ENCODE measurements around the gene SOX14. TPM values are rescaled to one million over a fixed set of nuclear protein-coding genes. Genes with fewer than 3 reads are reported as not detected.

The SOX14 gene
- total RNA-seq, 4 donors from 2014 or later: not detected

GRCh38 chr3:137771401-137772213 is 7.5 kb downstream of the SOX14 start:
- WGBS, 2 donors: 3 to 4% methylated on average over 53 of the region's 53 CpGs
- H3K4me3 ChIP-seq (replicated peaks in 1 of 3): peak overlapping the region in 1 of 3 donors; percentile 14
- H3K27ac ChIP-seq: no peak overlapping the region
- intact Hi-C loops (cut with DNase I): no loop called here
- H3K4me1 ChIP-seq: peaks cover 30 to 36% of the 10 kb centered on the region in 2 donors
- DNase-seq: no peak
- H3K27me3 ChIP-seq: peaks cover 41% of the 10 kb centered on the region
- H3K9me3 ChIP-seq: no peaks in the 10 kb centered on the region
- no peaks in the 10 kb centered on the region for H3K36me3 ChIP-seq
- TF ChIP-seq POLR2A (IDR thresholded peaks at IDR 0.05): no peak
- TF ChIP-seq, protein P1, sequence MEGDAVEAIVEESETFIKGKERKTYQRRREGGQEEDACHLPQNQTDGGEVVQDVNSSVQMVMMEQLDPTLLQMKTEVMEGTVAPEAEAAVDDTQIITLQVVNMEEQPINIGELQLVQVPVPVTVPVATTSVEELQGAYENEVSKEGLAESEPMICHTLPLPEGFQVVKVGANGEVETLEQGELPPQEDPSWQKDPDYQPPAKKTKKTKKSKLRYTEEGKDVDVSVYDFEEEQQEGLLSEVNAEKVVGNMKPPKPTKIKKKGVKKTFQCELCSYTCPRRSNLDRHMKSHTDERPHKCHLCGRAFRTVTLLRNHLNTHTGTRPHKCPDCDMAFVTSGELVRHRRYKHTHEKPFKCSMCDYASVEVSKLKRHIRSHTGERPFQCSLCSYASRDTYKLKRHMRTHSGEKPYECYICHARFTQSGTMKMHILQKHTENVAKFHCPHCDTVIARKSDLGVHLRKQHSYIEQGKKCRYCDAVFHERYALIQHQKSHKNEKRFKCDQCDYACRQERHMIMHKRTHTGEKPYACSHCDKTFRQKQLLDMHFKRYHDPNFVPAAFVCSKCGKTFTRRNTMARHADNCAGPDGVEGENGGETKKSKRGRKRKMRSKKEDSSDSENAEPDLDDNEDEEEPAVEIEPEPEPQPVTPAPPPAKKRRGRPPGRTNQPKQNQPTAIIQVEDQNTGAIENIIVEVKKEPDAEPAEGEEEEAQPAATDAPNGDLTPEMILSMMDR (IDR thresholded peaks at IDR 0.05): no peak

DNA sequence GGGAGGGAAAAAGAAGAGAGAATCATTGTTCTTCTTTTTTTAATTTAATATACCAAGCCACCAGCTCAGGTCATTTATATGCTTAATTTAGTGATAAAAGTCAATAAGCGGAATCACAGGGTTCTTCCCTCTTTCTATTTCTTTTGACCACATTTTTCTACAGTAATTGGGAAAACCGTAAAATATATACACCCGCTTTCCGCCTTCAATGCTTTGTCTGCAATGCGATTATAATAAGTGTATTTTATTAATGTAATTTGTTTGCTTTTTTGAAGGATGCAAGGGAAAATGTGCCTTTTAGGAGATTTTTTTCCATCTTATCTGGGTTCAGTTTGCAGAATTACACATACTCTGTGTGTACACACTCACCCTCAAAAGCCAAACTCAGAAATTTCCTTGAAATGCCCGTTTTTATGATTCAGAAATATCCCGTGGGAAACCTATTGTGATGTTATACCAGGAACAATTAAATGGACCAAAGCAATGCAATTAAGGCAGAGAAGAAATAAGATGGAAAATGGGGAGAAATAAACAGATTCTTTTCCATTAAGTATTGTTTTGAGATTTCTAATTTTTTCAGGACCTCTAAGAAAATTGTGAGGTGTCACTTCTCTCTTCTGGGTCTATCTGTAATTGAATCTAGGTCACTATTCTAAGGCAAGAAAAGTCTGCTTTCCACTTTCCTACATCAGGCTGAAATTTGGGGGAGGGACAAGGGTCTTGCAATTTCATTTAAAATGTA is 8.3 kb downstream of the SOX14 start:
- peaks cover 30 to 36% of the 10 kb centered on the region in 2 donors for H3K4me1 ChIP-seq
- no peak overlapping the region for H3K4me3 ChIP-seq (replicated peaks in 1 of 3)
- intact Hi-C loops (cut with DNase I): no loop called here
- peaks cover 40% of the 10 kb centered on the region for H3K27me3 ChIP-seq
- H3K27ac ChIP-seq: no peak overlapping the region
- DNase-seq: no peak
- no peaks in the 10 kb centered on the region for H3K36me3 ChIP-seq
- no peaks in the 10 kb centered on the region for H3K9me3 ChIP-seq
- 16 to 23% methylated on average over 7 of the region's 7 CpGs for WGBS, 2 donors
- no peak for TF ChIP-seq POLR2A (IDR thresholded peaks at IDR 0.05)
- TF ChIP-seq, protein P1 (IDR thresholded peaks at IDR 0.05): no peak

DNA sequence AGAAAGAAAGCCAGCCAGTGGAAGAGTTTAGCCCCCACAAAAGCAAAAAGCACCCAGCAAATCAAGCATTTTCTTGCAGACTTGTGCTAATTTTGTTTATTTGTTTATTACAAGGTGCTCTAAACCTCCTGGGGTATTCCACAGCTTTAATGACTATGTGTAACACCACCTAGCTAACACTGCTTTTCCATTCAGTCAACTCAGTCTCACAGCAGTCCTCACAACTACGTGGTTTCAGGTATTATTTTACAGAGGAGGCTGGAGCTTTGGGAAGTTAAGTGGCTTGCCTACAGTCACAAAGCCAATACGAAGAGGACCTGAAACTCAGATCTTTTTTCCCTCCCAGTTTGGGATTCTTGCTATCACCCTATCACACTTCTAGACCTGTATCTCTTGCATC is 14.8 kb downstream of the SOX14 start:
- no peak for TF ChIP-seq POLR2A (IDR thresholded peaks at IDR 0.05)
- TF ChIP-seq, protein P1 (IDR thresholded peaks at IDR 0.05): no peak
- H3K4me3 ChIP-seq (replicated peaks in 1 of 3): no peak overlapping the region
- DNase-seq: no peak
- WGBS, 2 donors: 23 to 33% methylated on average over 2 of the region's 2 CpGs
- intact Hi-C loops (cut with DNase I): no loop called here
- no peaks in the 10 kb centered on the region for H3K9me3 ChIP-seq
- no peaks in the 10 kb centered on the region for H3K4me1 ChIP-seq
- H3K36me3 ChIP-seq: no peaks in the 10 kb centered on the region
- no peaks in the 10 kb centered on the region for H3K27me3 ChIP-seq
- no peak overlapping the region for H3K27ac ChIP-seq

GRCh38 chr3:137787529-137787928 is 23.4 kb downstream of the SOX14 start:
- no peak overlapping the region for H3K4me3 ChIP-seq (replicated peaks in 1 of 3)
- WGBS, 2 donors: 34 to 38% methylated on average over 6 of the region's 6 CpGs
- no peak overlapping the region for H3K27ac ChIP-seq
- H3K9me3 ChIP-seq: no peaks in the 10 kb centered on the region
- no peaks in the 10 kb centered on the region for H3K27me3 ChIP-seq
- TF ChIP-seq POLR2A (IDR thresholded peaks at IDR 0.05): no peak
- TF ChIP-seq, protein P1 (IDR thresholded peaks at IDR 0.05): no peak
- DNase-seq: no peak
- intact Hi-C loops (cut with DNase I): no loop called here
- H3K4me1 ChIP-seq: no peaks in the 10 kb centered on the region
- H3K36me3 ChIP-seq: no peaks in the 10 kb centered on the region

GRCh38 chr3:137789236-137789635 is 25.1 kb downstream of the SOX14 start:
- Histone ChIP-seq H3K4me1 (no peaks in the 10 kb centered on the region), H3K36me3 (no peaks in the 10 kb centered on the region), H3K27me3 (no peaks in the 10 kb centered on the region), H3K4me3 (replicated peaks in 1 of 3) (no peak overlapping the region), H3K27ac (no peak overlapping the region), H3K9me3 (no peaks in the 10 kb centered on the region)
- no peak for TF ChIP-seq POLR2A (IDR thresholded peaks at IDR 0.05)
- TF ChIP-seq, protein P1 (IDR thresholded peaks at IDR 0.05): no peak
- intact Hi-C loops (cut with DNase I): no loop called here
- no peak for DNase-seq
- WGBS, 2 donors: 56 to 57% methylated on average over 5 of the region's 5 CpGs

All from thyroid gland (tissue), 4 donors.